Iris pigment epithelial cell (primary cell): ENCODE data around the gene EZR.
"Not testable (repeated sequence)": the region's sequence is repeated elsewhere in the genome, so short reads cannot be mapped to it uniquely, and the experiment has no call there.

Source experiments
- DNase-seq: peaks from one replicate; pipeline ENCODE4 v3.0.0-alpha.2; 2011; ENCODE audit warnings: low read depth

EZR gene

GRCh38 chr6:158797331-158798310 lies 21.5 kb downstream of the EZR start:
- DNase-seq, result peak; percentile 78

GRCh38 chr6:158796353-158796752 lies 22.8 kb downstream of the EZR start:
- no peak for DNase-seq

GRCh38 chr6:158795516-158795915 lies 23.7 kb downstream of the EZR start:
- DNase-seq, result no peak

GRCh38 chr6:158793432-158793831 lies 25.7 kb downstream of the EZR start:
- DNase-seq, result peak; percentile 72

- not testable (repeated sequence) for DNase-seq
Observed at GRCh38 chr6:158792505-158792904, 26.7 kb downstream of the EZR start.

- no peak for DNase-seq
Observed at GRCh38 chr6:158791274-158791855, 27.8 kb downstream of the EZR start.

GRCh38 chr6:158789115-158789917 lies 29.9 kb downstream of the EZR start:
- no peak for DNase-seq

GRCh38 chr6:158787395-158787794 lies 31.8 kb downstream of the EZR start:
- DNase-seq, result no peak

GRCh38 chr6:158786645-158787304 lies 32.4 kb downstream of the EZR start:
- DNase-seq, result no peak

GRCh38 chr6:158785036-158785435 lies 34.1 kb downstream of the EZR start:
- DNase-seq, result no peak

GRCh38 chr6:158784505-158784904 lies 34.7 kb downstream of the EZR start:
- DNase-seq, result peak; percentile 50

- no peak for DNase-seq
Observed at GRCh38 chr6:158783851-158784250, 35.3 kb downstream of the EZR start.

- no peak for DNase-seq
Observed at GRCh38 chr6:158783167-158783450, 36.1 kb downstream of the EZR start.

- no peak for DNase-seq
Observed at GRCh38 chr6:158782432-158783166, 36.6 kb downstream of the EZR start.

- no peak for DNase-seq
Observed at GRCh38 chr6:158781692-158782373, 37.3 kb downstream of the EZR start.

- no peak for DNase-seq
Observed at GRCh38 chr6:158780988-158781691, 38.0 kb downstream of the EZR start.

GRCh38 chr6:158780246-158780884 lies 38.8 kb downstream of the EZR start:
- DNase-seq, result no peak

GRCh38 chr6:158778005-158778527 lies 41.1 kb downstream of the EZR start:
- no peak for DNase-seq

- no peak for DNase-seq
Observed at GRCh38 chr6:158777510-158777909, 41.7 kb downstream of the EZR start.

GRCh38 chr6:158776737-158777136 lies 42.4 kb downstream of the EZR start:
- DNase-seq, result no peak
